Common myeloid progenitor, CD34-positive (primary cell): ENCODE data around the gene FAS.

Source experiments
- CTCF ChIA-PET: fragments of 350-600 bp; sonication (Branson Sonifier 250); formaldehyde crosslinking; loops from one replicate; lab custom pipeline; 2021; ENCODE audit warnings: antibody characterized with exemption; lab: Charles Lee
- POLR2A ChIA-PET: fragments of 350-600 bp; sonication (Branson Sonifier 250); formaldehyde crosslinking; loops from one replicate; lab custom pipeline; 2021; ENCODE audit warnings: antibody characterized with exemption; lab: Charles Lee
- DNase-seq, 3 donors: peaks; one replicate each; pipeline versions ENCODE4 v3.0.0 to v3.0.0-alpha.2; 2013
- H3K27ac ChIP-seq, 2 experiments: 1 replicate in 1 of 2; 2 replicates in 1 of 2; pipeline ENCODE4 v1.7.0; 2013; ENCODE audit warnings: inconsistent platforms in 2 of 2, low read length in 2 of 2, mild to moderate bottlenecking in 2 of 2, low read depth in 1 of 2, moderate library complexity in 1 of 2; ENCODE audit not compliant: severe bottlenecking in 2 of 2, insufficient read depth in 1 of 2, poor library complexity in 1 of 2
- H3K27me3 ChIP-seq, 5 experiments: replicated peaks in 2 of 5; 1 replicate in 3 of 5; 2 replicates in 2 of 5; pipeline versions ENCODE4 v1.6.1 to v1.7.0; 2013; ENCODE audit warnings: low read length in 4 of 5, mild to moderate bottlenecking in 2 of 5, moderate library complexity in 2 of 5, inconsistent platforms in 1 of 5; ENCODE audit not compliant: insufficient read depth in 5 of 5, control insufficient read depth in 4 of 5
- H3K36me3 ChIP-seq, 4 experiments: 1 replicate in 2 of 4; 2 replicates in 2 of 4; pipeline versions ENCODE4 v1.6.1 to v1.7.0; 2013; ENCODE audit warnings: low read length in 3 of 4, control low read depth in 1 of 4, mild to moderate bottlenecking in 1 of 4; ENCODE audit not compliant: control insufficient read depth in 4 of 4, insufficient read depth in 4 of 4
- H3K4me1 ChIP-seq, 4 experiments: 1 replicate in 3 of 4; 2 replicates in 1 of 4; pipeline versions ENCODE4 v1.6.1 to v1.7.1; 2013; ENCODE audit warnings: low read length in 3 of 4, mild to moderate bottlenecking in 3 of 4, control low read depth in 1 of 4, inconsistent platforms in 1 of 4, moderate library complexity in 1 of 4; ENCODE audit not compliant: control insufficient read depth in 4 of 4, insufficient read depth in 4 of 4; ENCODE audit errors: control extremely low read depth in 1 of 4
- H3K4me3 ChIP-seq, 7 experiments: 1 replicate in 4 of 7; 2 replicates in 3 of 7; pipeline versions ENCODE4 v1.5.1 to v1.7.0; 2013; ENCODE audit warnings: mild to moderate bottlenecking in 7 of 7, low read length in 6 of 7, moderate library complexity in 6 of 7, inconsistent platforms in 2 of 7, low read depth in 2 of 7, control low read depth in 1 of 7; ENCODE audit not compliant: insufficient read depth in 4 of 7, control insufficient read depth in 1 of 7; ENCODE audit errors: extremely low read depth in 1 of 7
- H3K9me3 ChIP-seq, 5 experiments: 1 replicate in 4 of 5; 2 replicates in 1 of 5; pipeline versions ENCODE4 v1.6.1 to v1.7.1; 2013; ENCODE audit warnings: low read length in 4 of 5, mild to moderate bottlenecking in 2 of 5, inconsistent platforms in 1 of 5, low read depth in 1 of 5, moderate library complexity in 1 of 5; ENCODE audit not compliant: control insufficient read depth in 4 of 5, insufficient read depth in 2 of 5; ENCODE audit errors: control extremely low read depth in 1 of 5
- WGBS: methylation state at CpG from one replicate; pipeline ENCODE4 v1.1.5; 2013; ENCODE audit not compliant: insufficient coverage; 5-methylcytosine and 5-hydroxymethylcytosine counted together

The FAS gene

GRCh38 chr10:88983206-88983605, 7.4 kb upstream of the FAS start:
- peak in 1 of 3 donors; percentile 30 for DNase-seq
- ChIA-PET CTCF (interaction anchor here (5.5 kb wide), 1 partner anchor 48 kb away, joined by 31 read pairs; no protein-coding TSS in a partner anchor), POLR2A (no interaction called here)
- peaks cover 7 to 30% (median 14%) of the 10 kb centered on the region in 4 experiments for H3K4me1 ChIP-seq
- H3K27me3 ChIP-seq: no peaks in the 10 kb centered on the region
- H3K36me3 ChIP-seq: no peaks in the 10 kb centered on the region
- H3K27ac ChIP-seq: no peak overlapping the region
- WGBS: 80% methylated on average over 1 of the region's 2 CpGs
- no peak overlapping the region for H3K4me3 ChIP-seq
- H3K9me3 ChIP-seq: no peaks in the 10 kb centered on the region

GRCh38 chr10:88983939-88984338, 6.7 kb upstream of the FAS start:
- CTCF ChIA-PET: interaction anchor here (2.7 kb wide), 1 partner anchor 51 kb away, joined by 8 read pairs; no protein-coding TSS in a partner anchor
- 100% methylated on average over 1 of the region's 1 CpG for WGBS
- Histone ChIP-seq H3K4me3 (no peak overlapping the region), H3K36me3 (no peaks in the 10 kb centered on the region), H3K9me3 (no peaks in the 10 kb centered on the region), H3K4me1 (peaks cover 5 to 27% (median 13%) of the 10 kb centered on the region in 4 experiments), H3K27me3 (no peaks in the 10 kb centered on the region), H3K27ac (no peak overlapping the region)
- POLR2A ChIA-PET: no interaction called here
- DNase-seq: no peak

DNA sequence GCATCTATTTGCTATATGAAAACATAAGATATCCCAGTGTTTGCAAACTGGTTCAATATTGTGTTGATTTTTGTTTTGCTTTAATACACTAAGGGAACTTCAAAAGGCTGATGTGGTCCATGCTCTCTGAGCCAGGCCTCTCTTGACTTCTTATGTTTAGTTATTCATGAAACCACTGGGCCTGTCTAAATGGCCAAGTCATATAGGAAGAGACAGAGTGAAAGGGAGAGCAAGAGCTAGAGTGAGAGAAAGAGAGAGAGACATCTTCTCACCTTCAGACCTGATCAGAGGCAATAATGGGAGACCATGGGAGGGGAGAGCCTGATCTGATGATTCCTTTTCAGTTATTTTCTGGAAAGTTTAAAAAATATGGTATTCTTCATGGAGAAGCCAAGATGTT, 6.1 kb upstream of the FAS start:
- Histone ChIP-seq H3K36me3 (no peaks in the 10 kb centered on the region), H3K27ac (no peak overlapping the region), H3K27me3 (no peaks in the 10 kb centered on the region), H3K4me1 (peaks cover under 1 to 26% (median 12%) of the 10 kb centered on the region in 4 experiments), H3K4me3 (no peak overlapping the region), H3K9me3 (no peaks in the 10 kb centered on the region)
- CTCF ChIA-PET: interaction anchor here (1.4 to 2.7 kb wide), 2 partner anchors 50 to 52 kb away, joined by 4 to 8 read pairs; no protein-coding TSS in a partner anchor
- DNase-seq: no peak
- POLR2A ChIA-PET: no interaction called here

GRCh38 chr10:88986549-88987242, 3.9 kb upstream of the FAS start:
- Histone ChIP-seq H3K27ac (no peak overlapping the region), H3K9me3 (no peaks in the 10 kb centered on the region), H3K36me3 (no peaks in the 10 kb centered on the region), H3K4me3 (no peak overlapping the region), H3K27me3 (no peaks in the 10 kb centered on the region), H3K4me1 (peaks cover 4 to 37% (median 22%) of the 10 kb centered on the region in 4 experiments)
- CTCF ChIA-PET: interaction anchor here (0.7 to 5.8 kb wide), 13 partner anchors 8 to 151 kb away, joined by 3 to 58 read pairs (median 5); no protein-coding TSS in a partner anchor
- WGBS: no CpG with 5 or more reads among the region's 2 CpGs
- POLR2A ChIA-PET: interaction anchor here (0.9 kb wide), 2 partner anchors 15 to 237 kb away, joined by 3 to 4 read pairs; no protein-coding TSS in a partner anchor
- DNase-seq: peak; percentile 65 to 82 (median 78)

GRCh38 chr10:88987243-88987725, 3.3 kb upstream of the FAS start:
- DNase-seq: peak; percentile 52 to 90 (median 86)
- CTCF ChIA-PET: interaction anchor here (0.7 to 5.8 kb wide), 13 partner anchors 8 to 152 kb away, joined by 3 to 58 read pairs (median 5); no protein-coding TSS in a partner anchor
- peaks cover 8 to 43% (median 27%) of the 10 kb centered on the region in 4 experiments for H3K4me1 ChIP-seq
- no peaks in the 10 kb centered on the region for H3K27me3 ChIP-seq
- no peak overlapping the region for H3K27ac ChIP-seq
- POLR2A ChIA-PET: interaction anchor here (0.9 kb wide), 2 partner anchors 16 to 236 kb away, joined by 3 to 4 read pairs; no protein-coding TSS in a partner anchor
- no peaks in the 10 kb centered on the region for H3K9me3 ChIP-seq
- H3K36me3 ChIP-seq: no peaks in the 10 kb centered on the region
- H3K4me3 ChIP-seq: peak overlapping the region in 1 of 7 experiments; percentile 17

DNA sequence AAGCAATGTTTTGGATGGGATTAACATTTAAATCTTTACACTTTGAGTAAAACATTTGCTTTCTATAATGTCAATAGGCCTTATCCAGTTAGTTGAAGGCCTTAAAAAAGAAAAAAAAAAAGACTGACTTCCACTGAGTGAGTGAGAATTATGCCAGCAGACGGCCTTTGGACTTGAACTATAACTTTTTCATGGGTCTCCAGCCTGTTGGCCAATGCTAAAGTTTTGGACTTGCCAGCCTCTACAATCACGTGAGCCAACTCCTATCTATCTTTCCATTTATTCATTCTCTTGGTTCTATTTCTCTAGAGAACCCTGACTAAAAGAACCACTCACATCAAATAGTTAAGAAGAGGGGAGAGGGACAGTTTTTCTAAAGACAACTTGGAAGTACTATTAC, 2.8 kb upstream of the FAS start:
- peaks cover 14 to 49% (median 32%) of the 10 kb centered on the region in 4 experiments for H3K4me1 ChIP-seq
- no peaks in the 10 kb centered on the region for H3K9me3 ChIP-seq
- no peak overlapping the region for H3K27ac ChIP-seq
- DNase-seq: no peak
- 40% methylated on average over 1 of the region's 2 CpGs for WGBS
- H3K36me3 ChIP-seq: no peaks in the 10 kb centered on the region
- no peaks in the 10 kb centered on the region for H3K27me3 ChIP-seq
- ChIA-PET POLR2A (interaction anchor here (0.7 kb wide), 1 partner anchor 47 kb away, joined by 4 read pairs; no protein-coding TSS in a partner anchor), CTCF (interaction anchor here (0.6 to 5.8 kb wide), 10 partner anchors 9 to 69 kb away, joined by 3 to 58 read pairs (median 6); no protein-coding TSS in a partner anchor)
- no peak overlapping the region for H3K4me3 ChIP-seq
